ENCODE results near the gene CDH24. TPM values are rescaled to one million over a fixed set of nuclear protein-coding genes. Genes with fewer than 3 reads are reported as not detected.
A peak's percentile ranks its signal among the peaks of the same experiment; 100 is the strongest.

CDH24 gene, protein sequence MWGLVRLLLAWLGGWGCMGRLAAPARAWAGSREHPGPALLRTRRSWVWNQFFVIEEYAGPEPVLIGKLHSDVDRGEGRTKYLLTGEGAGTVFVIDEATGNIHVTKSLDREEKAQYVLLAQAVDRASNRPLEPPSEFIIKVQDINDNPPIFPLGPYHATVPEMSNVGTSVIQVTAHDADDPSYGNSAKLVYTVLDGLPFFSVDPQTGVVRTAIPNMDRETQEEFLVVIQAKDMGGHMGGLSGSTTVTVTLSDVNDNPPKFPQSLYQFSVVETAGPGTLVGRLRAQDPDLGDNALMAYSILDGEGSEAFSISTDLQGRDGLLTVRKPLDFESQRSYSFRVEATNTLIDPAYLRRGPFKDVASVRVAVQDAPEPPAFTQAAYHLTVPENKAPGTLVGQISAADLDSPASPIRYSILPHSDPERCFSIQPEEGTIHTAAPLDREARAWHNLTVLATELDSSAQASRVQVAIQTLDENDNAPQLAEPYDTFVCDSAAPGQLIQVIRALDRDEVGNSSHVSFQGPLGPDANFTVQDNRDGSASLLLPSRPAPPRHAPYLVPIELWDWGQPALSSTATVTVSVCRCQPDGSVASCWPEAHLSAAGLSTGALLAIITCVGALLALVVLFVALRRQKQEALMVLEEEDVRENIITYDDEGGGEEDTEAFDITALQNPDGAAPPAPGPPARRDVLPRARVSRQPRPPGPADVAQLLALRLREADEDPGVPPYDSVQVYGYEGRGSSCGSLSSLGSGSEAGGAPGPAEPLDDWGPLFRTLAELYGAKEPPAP
- polyA plus RNA-seq (2011; rRNA removed) (4.8 and 4.9 TPM in 2 replicates), polyA plus RNA-seq (2017; fragmentation: RNase III; extraction: RNeasy Plus Mini Kit Qiagen cat#74134 plus additional on column Dnase treatment) (5.0 to 5.3 TPM (median 5.1 TPM) in 3 replicates), polyA minus RNA-seq (2011; rRNA and poly(A)+ RNA removed) (3.9 and 8.1 TPM in 2 replicates)
- 13.4 and 15.7 TPM in 2 replicates for polyA plus RNA-seq (2012; cell fraction: cytosol; rRNA removed)
- polyA plus RNA-seq (2012; cell fraction: nucleus; rRNA removed) = 158 and 162 TPM in 2 replicates

- H3K4me3 ChIP-seq = peak within 1 kb of the TSS; percentile 71
- ATAC-seq (peak; percentile 52 to 68), FAIRE-seq (no peak), DNase-seq (ENCODE audit: low read depth in 1 of 2, low spot score in 1 of 2) (peak; percentile 58 to 64)
- TF ChIP-seq, protein P1, sequence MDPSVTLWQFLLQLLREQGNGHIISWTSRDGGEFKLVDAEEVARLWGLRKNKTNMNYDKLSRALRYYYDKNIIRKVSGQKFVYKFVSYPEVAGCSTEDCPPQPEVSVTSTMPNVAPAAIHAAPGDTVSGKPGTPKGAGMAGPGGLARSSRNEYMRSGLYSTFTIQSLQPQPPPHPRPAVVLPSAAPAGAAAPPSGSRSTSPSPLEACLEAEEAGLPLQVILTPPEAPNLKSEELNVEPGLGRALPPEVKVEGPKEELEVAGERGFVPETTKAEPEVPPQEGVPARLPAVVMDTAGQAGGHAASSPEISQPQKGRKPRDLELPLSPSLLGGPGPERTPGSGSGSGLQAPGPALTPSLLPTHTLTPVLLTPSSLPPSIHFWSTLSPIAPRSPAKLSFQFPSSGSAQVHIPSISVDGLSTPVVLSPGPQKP (IDR thresholded peaks at IDR 0.05; ENCODE audit: low read depth, low read length) = no peak
- peak; percentile 49 for TF ChIP-seq POLR2A (IDR thresholded peaks at IDR 0.05; ENCODE audit: low read length)
- ChIA-PET CTCF (interaction anchor here (0.8 to 33.8 kb wide), 60 partner anchors 9 to 672 kb away, joined by 3 to 1206 read pairs (median 6); partner anchors contain the start of genes ACIN1, AJUBA, C14orf119 and HAUS4), POLR2A (interaction anchor here (0.6 to 2.8 kb wide), 8 partner anchors 13 to 292 kb away, joined by 3 to 20 read pairs (median 6); partner anchors contain the start of genes AJUBA and PRMT5)
- H3K27ac ChIP-seq = peak within 1 kb of the TSS; percentile 76 to 89
- H3K9me3 ChIP-seq = no peaks in the 10 kb centered on the region
- 8% methylated on average over 24 of the region's 73 CpGs for WGBS (ENCODE audit: missing lambda C conversion rate)
- peaks cover 32% of the 10 kb centered on the region for H3K4me1 ChIP-seq
- H3K4me2 ChIP-seq = peak within 1 kb of the TSS; percentile 97
Measured at GRCh38 chr14:23056956-23057756, at the start of gene CDH24. Gene CDH24, minus strand, starts transcription at chr14:23057520. Its CDS starts 1,787 bp downstream, at chr14:23055733.

GRCh38 chr14:23106747-23107045 is 49.4 kb upstream of the CDH24 start:
- TF ChIP-seq, protein P1 (IDR thresholded peaks at IDR 0.05; ENCODE audit: low read depth, low read length) = no peak
- TF ChIP-seq ZFP36 (IDR thresholded peaks at IDR 0.05; ENCODE audit: borderline replicate concordance, partially characterized antibody) (no peak), MAX (IDR thresholded peaks at IDR 0.05) (no peak), JUNB (IDR thresholded peaks at IDR 0.05) (no peak)
- FAIRE-seq (no peak), DNase-seq (ENCODE audit: low read depth in 1 of 2, low spot score in 1 of 2) (no peak), ATAC-seq (no peak)
- no peak overlapping the region for H3K4me2 ChIP-seq
- no peak overlapping the region for H3K27ac ChIP-seq
- H3K4me3 ChIP-seq = no peak overlapping the region
- 0 out of 3 replicates have a peak, but pooled peaks cover 4% of the 10 kb centered on the region for H3K4me1 ChIP-seq
- POLR2A ChIA-PET = interaction anchor here (1.0 kb wide), 1 partner anchor 11 kb away, joined by 3 read pairs; the partner anchor contains the start of genes ACIN1 and C14orf119
- no peaks in the 10 kb centered on the region for H3K9me3 ChIP-seq
- CTCF ChIA-PET = interaction anchor here (1.1 to 1.7 kb wide), 4 partner anchors 14 to 120 kb away, joined by 3 to 10 read pairs (median 6); no protein-coding TSS in a partner anchor

- 68% methylated on average over 4 of the region's 4 CpGs for WGBS (ENCODE audit: missing lambda C conversion rate)
- FAIRE-seq (no peak), DNase-seq (ENCODE audit: low read depth in 1 of 2, low spot score in 1 of 2) (no peak), ATAC-seq (no peak)
- Histone ChIP-seq H3K4me2 (no peak overlapping the region), H3K4me3 (no peak overlapping the region), H3K9me3 (no peaks in the 10 kb centered on the region), H3K27ac (no peak overlapping the region), H3K4me1 (0 out of 3 replicates have a peak, but pooled peaks cover 4% of the 10 kb centered on the region)
- ChIA-PET CTCF (interaction anchor here (0.9 to 8.3 kb wide), 3 partner anchors 28 to 196 kb away, joined by 3 to 56 read pairs (median 5); no protein-coding TSS in a partner anchor), POLR2A (no interaction called here)
- TF ChIP-seq HOXB5 (CRISPR knock-in tag; IDR thresholded peaks at IDR 0.05) (no peak), HDAC2 (IDR thresholded peaks at IDR 0.05) (no peak), E2F6 (IDR thresholded peaks at IDR 0.05; ENCODE audit: borderline replicate concordance, low read depth) (no peak), POLR2AphosphoS2 (conservative IDR thresholded peaks at IDR 0.05; ENCODE audit: low read length) (no peak), NFE2L2 (conservative IDR thresholded peaks at IDR 0.05; ENCODE audit: low read length) (no peak), MAX (IDR thresholded peaks at IDR 0.05) (no peak), CBX8 (IDR thresholded peaks at IDR 0.05) (no peak), FOSL2 (IDR thresholded peaks at IDR 0.05) (no peak), FOSL2 (CRISPR knock-in tag; IDR thresholded peaks at IDR 0.05) (no peak), TP53 (CRISPR knock-in tag; IDR thresholded peaks at IDR 0.05) (no peak), ZNF302 (CRISPR knock-in tag; IDR thresholded peaks at IDR 0.05) (no peak), ZFP36 (IDR thresholded peaks at IDR 0.05; ENCODE audit: borderline replicate concordance, partially characterized antibody) (no peak)
Measured at GRCh38 chr14:23105348-23105824, 48.1 kb upstream of the CDH24 start.

Data from A549 (cell line).